PC-3 (cell line): ENCODE results near the gene DISP3. TPM values are rescaled to one million over a fixed set of nuclear protein-coding genes. Genes with fewer than 3 reads are reported as not detected.

Source experiments
- ATAC-seq: fragments of 200-7000 bp; cut with Tn5 transposase; 2 replicates; pipeline ENCODE4 v1.9.1; 2020; ENCODE audit warnings: mild to moderate bottlenecking, moderate library complexity
- BruUV-seq: library from RNA; stranded (reverse); fragments of 400-500 nt; replicated peaks from 2 replicates; lab custom pipeline; 2021; lab: Mats Ljungman, UMichigan
- CTCF ChIA-PET: fragments of 300-600 bp; sonication (Branson Sonifier 250); formaldehyde crosslinking; loops from one replicate; lab custom pipeline; 2022; ENCODE audit warnings: antibody characterized with exemption; lab: Charles Lee
- POLR2A ChIA-PET: fragments of 300-600 bp; sonication (Branson Sonifier 250); formaldehyde crosslinking; loops from one replicate; lab custom pipeline; 2022; ENCODE audit warnings: antibody characterized with exemption; ENCODE audit not compliant: unreplicated experiment; lab: Charles Lee
- DNase-seq: peaks from one replicate; pipeline ENCODE4 v3.0.0-alpha.2; 2015
- H2AFZ ChIP-seq: fragments of 300-600 bp; sonication (generic); 2 replicates; pipeline ENCODE4 v1.6.0; 2016; ENCODE audit warnings: antibody characterized with exemption, low read length
- H3F3A ChIP-seq: fragments of 300-600 bp; sonication (generic); one replicate; pipeline ENCODE4 v1.6.0; 2017; ENCODE audit warnings: antibody characterized with exemption, low read length, control low read depth, mild to moderate bottlenecking; ENCODE audit not compliant: unreplicated experiment
- H3K27ac ChIP-seq: fragments of 300-600 bp; sonication (generic); 2 replicates; pipeline ENCODE4 v1.5.1; 2016; ENCODE audit warnings: mild to moderate bottlenecking, low read length
- H3K27me3 ChIP-seq: fragments of 300-600 bp; sonication (generic); 2 replicates; pipeline ENCODE4 v1.6.1; 2016; ENCODE audit warnings: low read length, mixed read lengths
- H3K36me3 ChIP-seq: fragments of 300-600 bp; sonication (generic); 2 replicates; pipeline ENCODE4 v1.6.1; 2016; ENCODE audit warnings: low read depth, mixed run types, low read length, mixed read lengths
- H3K4me1 ChIP-seq: fragments of 300-600 bp; sonication (generic); 2 replicates; pipeline ENCODE4 v1.5.1; 2016; ENCODE audit warnings: low read length; ENCODE audit not compliant: insufficient read depth
- H3K4me2 ChIP-seq: fragments of 300-600 bp; sonication (generic); 2 replicates; pipeline ENCODE4 v1.6.0; 2016; ENCODE audit warnings: low read length
- H3K4me3 ChIP-seq: fragments of 300-600 bp; sonication (generic); 2 replicates; pipeline ENCODE4 v1.5.1; 2016; ENCODE audit warnings: mild to moderate bottlenecking, low read length, mixed read lengths
- H3K79me2 ChIP-seq: fragments of 300-600 bp; sonication (generic); 2 replicates; pipeline ENCODE4 v1.6.1; 2017; ENCODE audit warnings: low read length, mixed read lengths
- H3K9ac ChIP-seq: fragments of 300-600 bp; sonication (generic); 2 replicates; pipeline ENCODE4 v1.6.0; 2016; ENCODE audit warnings: mild to moderate bottlenecking, low read length
- H3K9me2 ChIP-seq: fragments of 300-600 bp; sonication (generic); replicated peaks from 2 replicates; pipeline ENCODE4 v1.6.1; 2016; ENCODE audit warnings: mixed run types, low read length, mixed read lengths
- H3K9me3 ChIP-seq: fragments of 300-600 bp; sonication (generic); 2 replicates; pipeline ENCODE4 v1.6.1; 2016; ENCODE audit warnings: low read length, mixed read lengths
- H4K20me1 ChIP-seq: fragments of 300-600 bp; sonication (generic); 2 replicates; pipeline ENCODE4 v1.6.1; 2016; ENCODE audit warnings: low read length, mixed read lengths
- EZH2 ChIP-seq: fragments of 300-600 bp; sonication (generic); IDR thresholded peaks from one replicate; pipeline ENCODE4 v1.6.1; 2017; ENCODE audit warnings: antibody characterized with exemption, mild to moderate bottlenecking, low read length; ENCODE audit not compliant: unreplicated experiment
- EZH2phosphoT487 ChIP-seq: fragments of 300-600 bp; sonication (generic); IDR thresholded peaks from 2 replicates; pipeline ENCODE4 v1.6.1; 2018; ENCODE audit warnings: mild to moderate bottlenecking, antibody characterized with exemption, low read length, borderline replicate concordance
- intact Hi-C: fragments of 100-400 bp; cut with micrococcal nuclease; formaldehyde crosslinking; loops from 2 replicates; pipeline ENCODE4 v1.9.0; 2023
- total RNA-seq: library from RNA; depleted of rRNA; stranded (reverse); fragments of >200 nt; gene quantifications from 2 replicates; pipeline ENCODE4 v1.2.3, GENCODE V29; 2014
- TF ChIP-seq, protein P1 (sequence below): fragments of 300-600 bp; sonication (generic); conservative IDR thresholded peaks from 2 replicates; pipeline ENCODE4 v1.5.1; 2017; ENCODE audit warnings: antibody characterized with exemption, low read depth, mild to moderate bottlenecking, low read length

The DISP3 gene
- total RNA-seq, 1 experiment from 2014 or later, result 0.40 TPM

DNA sequence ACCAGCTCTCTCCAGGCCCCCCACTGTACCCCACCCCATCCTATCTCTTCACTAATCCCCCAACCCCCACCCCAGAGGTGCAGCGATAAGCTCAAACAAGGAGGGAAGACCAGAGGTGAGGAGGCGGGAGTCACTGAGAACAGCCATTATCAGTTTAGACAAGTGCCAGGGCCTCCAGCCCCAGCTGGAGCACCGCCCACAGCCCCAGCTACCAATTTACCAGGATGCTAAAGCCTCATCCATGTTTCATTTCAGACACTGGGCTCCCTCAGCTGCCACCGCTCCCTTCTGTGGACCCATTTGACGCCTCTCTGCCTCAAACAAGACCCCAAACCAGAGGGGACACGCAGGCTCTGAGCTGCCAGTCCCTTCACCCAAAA lies 80.6 kb downstream of the DISP3 start:
- intact Hi-C loops, result no loop called here
- H3K4me3 ChIP-seq, result no peak overlapping the region
- DNase-seq, result no peak
- TF ChIP-seq EZH2phosphoT487 (no peak), EZH2 (no peak)
- TF ChIP-seq, protein P1, sequence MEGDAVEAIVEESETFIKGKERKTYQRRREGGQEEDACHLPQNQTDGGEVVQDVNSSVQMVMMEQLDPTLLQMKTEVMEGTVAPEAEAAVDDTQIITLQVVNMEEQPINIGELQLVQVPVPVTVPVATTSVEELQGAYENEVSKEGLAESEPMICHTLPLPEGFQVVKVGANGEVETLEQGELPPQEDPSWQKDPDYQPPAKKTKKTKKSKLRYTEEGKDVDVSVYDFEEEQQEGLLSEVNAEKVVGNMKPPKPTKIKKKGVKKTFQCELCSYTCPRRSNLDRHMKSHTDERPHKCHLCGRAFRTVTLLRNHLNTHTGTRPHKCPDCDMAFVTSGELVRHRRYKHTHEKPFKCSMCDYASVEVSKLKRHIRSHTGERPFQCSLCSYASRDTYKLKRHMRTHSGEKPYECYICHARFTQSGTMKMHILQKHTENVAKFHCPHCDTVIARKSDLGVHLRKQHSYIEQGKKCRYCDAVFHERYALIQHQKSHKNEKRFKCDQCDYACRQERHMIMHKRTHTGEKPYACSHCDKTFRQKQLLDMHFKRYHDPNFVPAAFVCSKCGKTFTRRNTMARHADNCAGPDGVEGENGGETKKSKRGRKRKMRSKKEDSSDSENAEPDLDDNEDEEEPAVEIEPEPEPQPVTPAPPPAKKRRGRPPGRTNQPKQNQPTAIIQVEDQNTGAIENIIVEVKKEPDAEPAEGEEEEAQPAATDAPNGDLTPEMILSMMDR, result no peak
- ATAC-seq, result no peak
- H3K9ac ChIP-seq, result no peak overlapping the region
- H3K4me2 ChIP-seq, result no peak overlapping the region
- peaks cover 73% of the 10 kb centered on the region for H3K27me3 ChIP-seq
- H2AFZ ChIP-seq, result no peak overlapping the region
- H3K79me2 ChIP-seq, result no peaks in the 10 kb centered on the region
- BruUV-seq, result no TSS peak
- no peaks in the 10 kb centered on the region for H3K9me3 ChIP-seq
- CTCF ChIA-PET, result no interaction called here
- POLR2A ChIA-PET, result no interaction called here
- no peak overlapping the region for H3K27ac ChIP-seq
- no peaks in the 10 kb centered on the region for H3K9me2 ChIP-seq
- no peaks in the 10 kb centered on the region for H3F3A ChIP-seq
- H4K20me1 ChIP-seq, result no peaks in the 10 kb centered on the region
- H3K4me1 ChIP-seq, result no peaks in the 10 kb centered on the region
- no peaks in the 10 kb centered on the region for H3K36me3 ChIP-seq

DNA sequence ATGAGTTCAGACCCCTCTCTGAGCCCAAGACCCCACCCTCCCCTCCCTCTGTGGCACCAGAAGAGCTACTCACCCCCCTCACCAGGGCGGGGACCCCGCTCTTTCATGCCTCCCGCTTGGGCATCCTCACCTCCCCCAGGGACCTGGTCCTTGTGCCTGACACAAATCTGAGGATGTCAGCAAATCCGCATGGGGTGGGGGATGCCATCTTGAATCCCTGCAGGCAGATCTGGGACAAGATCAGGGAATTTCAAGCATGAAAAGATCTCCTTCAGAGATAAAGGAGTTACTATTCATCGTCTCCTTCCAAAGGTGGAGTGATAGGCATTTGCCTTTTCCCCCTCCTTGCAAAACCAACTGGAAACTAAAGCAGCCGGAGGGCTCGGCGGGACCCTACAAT lies 81.1 kb downstream of the DISP3 start:
- H3K9me2 ChIP-seq, result no peaks in the 10 kb centered on the region
- H3K9me3 ChIP-seq, result no peaks in the 10 kb centered on the region
- CTCF ChIA-PET, result no interaction called here
- no peaks in the 10 kb centered on the region for H3K4me1 ChIP-seq
- H3K79me2 ChIP-seq, result no peaks in the 10 kb centered on the region
- intact Hi-C loops, result no loop called here
- H4K20me1 ChIP-seq, result no peaks in the 10 kb centered on the region
- no peaks in the 10 kb centered on the region for H3F3A ChIP-seq
- BruUV-seq, result no TSS peak
- ATAC-seq, result no peak
- H2AFZ ChIP-seq, result no peak overlapping the region
- H3K4me3 ChIP-seq, result no peak overlapping the region
- no peak for TF ChIP-seq EZH2phosphoT487
- no peaks in the 10 kb centered on the region for H3K36me3 ChIP-seq
- POLR2A ChIA-PET, result no interaction called here
- no peak for DNase-seq
- no peak overlapping the region for H3K4me2 ChIP-seq
- no peak overlapping the region for H3K9ac ChIP-seq
- peaks cover 68% of the 10 kb centered on the region for H3K27me3 ChIP-seq
- no peak overlapping the region for H3K27ac ChIP-seq

DNA sequence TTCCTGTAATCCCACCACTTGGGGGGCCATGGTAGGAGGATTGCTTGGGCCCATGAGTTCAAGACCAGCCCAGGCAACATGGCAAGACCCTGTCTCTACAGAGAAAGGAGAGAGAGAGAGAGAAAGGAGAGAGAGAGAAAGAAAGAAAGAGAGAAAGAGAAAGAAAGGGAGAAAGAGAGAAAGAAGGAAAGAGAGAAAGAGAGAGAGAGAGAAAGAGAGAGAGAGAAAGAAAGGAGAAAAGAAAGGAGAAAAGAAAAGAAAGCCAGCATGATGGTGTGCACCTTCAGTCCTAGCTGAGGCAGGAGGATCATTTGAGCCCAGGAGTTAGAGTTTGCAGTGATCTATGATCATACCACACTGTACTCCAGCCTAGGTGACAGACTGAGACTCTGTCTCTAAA lies 82.8 kb downstream of the DISP3 start:
- no peaks in the 10 kb centered on the region for H3K4me1 ChIP-seq
- H2AFZ ChIP-seq, result no peak overlapping the region
- H3K36me3 ChIP-seq, result no peaks in the 10 kb centered on the region
- BruUV-seq, result no TSS peak
- DNase-seq (no peak), ATAC-seq (no peak)
- H3K4me2 ChIP-seq, result no peak overlapping the region
- H3K27me3 ChIP-seq, result peaks cover 64% of the 10 kb centered on the region
- CTCF ChIA-PET, result no interaction called here
- H4K20me1 ChIP-seq, result no peaks in the 10 kb centered on the region
- intact Hi-C loops, result no loop called here
- POLR2A ChIA-PET, result no interaction called here
- TF ChIP-seq EZH2phosphoT487 (no peak), EZH2 (no peak)
- TF ChIP-seq, protein P1, result no peak
- H3K4me3 ChIP-seq, result no peak overlapping the region
- no peak overlapping the region for H3K27ac ChIP-seq
- H3K9me3 ChIP-seq, result no peaks in the 10 kb centered on the region
- H3K9ac ChIP-seq, result no peak overlapping the region
- H3F3A ChIP-seq, result no peaks in the 10 kb centered on the region
- H3K9me2 ChIP-seq, result no peaks in the 10 kb centered on the region
- H3K79me2 ChIP-seq, result no peaks in the 10 kb centered on the region
